Thyroid gland (tissue), 4 donors: ENCODE data around the gene LHPP.

Source experiments
- CTCF ChIP-seq, 6 experiments: fragments of 200-600 bp in 3 of 6; fragments of 450-650 bp in 3 of 6; sonication (generic) in 3 of 6; IDR thresholded peaks; one replicate each; pipeline ENCODE4 v1.5.1; 2016 to 2019; ENCODE audit warnings: antibody characterized with exemption in 6 of 6, mild to moderate bottlenecking in 2 of 6, inconsistent platforms in 1 of 6, moderate library complexity in 1 of 6
- POLR2A ChIP-seq, 2 donors: fragments of 450-650 bp; IDR thresholded peaks; one replicate each; pipeline ENCODE4 v1.6.1; 2017; ENCODE audit warnings: antibody characterized with exemption in 2 of 2, mild to moderate bottlenecking in 2 of 2, moderate library complexity in 1 of 2

- TF ChIP-seq CTCF (IDR thresholded peaks at IDR 0.05) (no peak), POLR2A (IDR thresholded peaks at IDR 0.05) (no peak)
These were observed 3.6 kb downstream of the LHPP start for GRCh38 chr10:124465003-124465776.
